H1 (cell line): ENCODE data around the gene SHPK. TPM values are rescaled to one million over a fixed set of nuclear protein-coding genes. Genes with fewer than 3 reads are reported as not detected.

Experiments
- ATF3 ChIP-seq: IDR thresholded peaks from 2 replicates; pipeline ENCODE4 v1.6.1; 2011; ENCODE audit warnings: low read depth, mild to moderate bottlenecking, low read length; ENCODE audit not compliant: insufficient read depth
- BACH1 ChIP-seq: IDR thresholded peaks from 2 replicates; pipeline ENCODE4 v1.6.1; 2012; ENCODE audit warnings: low read length, improper control_type of control experiment
- CREB1 ChIP-seq: IDR thresholded peaks from 2 replicates; pipeline ENCODE4 v1.6.1; 2012; ENCODE audit warnings: inconsistent platforms
- CTBP2 ChIP-seq: IDR thresholded peaks from 2 replicates; pipeline ENCODE4 v1.7.0; 2011; ENCODE audit warnings: borderline replicate concordance, mild to moderate bottlenecking, moderate library complexity, mixed read lengths, low read length; ENCODE audit not compliant: insufficient read depth, insufficient read length
- FOSL1 ChIP-seq: IDR thresholded peaks from 2 replicates; pipeline ENCODE4 v1.6.1; 2011; ENCODE audit warnings: mild to moderate bottlenecking, low read depth, low read length, moderate library complexity; ENCODE audit not compliant: insufficient read depth
- GABPA ChIP-seq: IDR thresholded peaks from 2 replicates; pipeline ENCODE4 v1.6.1; 2011; ENCODE audit warnings: mild to moderate bottlenecking, low read length, moderate library complexity, borderline replicate concordance; ENCODE audit not compliant: insufficient read depth
- KDM4A ChIP-seq: IDR thresholded peaks from one replicate; pipeline ENCODE4 v1.7.1; 2012; ENCODE audit warnings: low read depth, mild to moderate bottlenecking, moderate library complexity, low read length, inconsistent platforms; ENCODE audit not compliant: severe bottlenecking
- KDM5A ChIP-seq: fragments of 200-600 bp; IDR thresholded peaks from 2 replicates; pipeline ENCODE4 v1.7.1; 2012; ENCODE audit warnings: mild to moderate bottlenecking, low read length, inconsistent platforms, mixed read lengths
- NANOG ChIP-seq: IDR thresholded peaks from 2 replicates; pipeline ENCODE4 v1.6.1; 2011; ENCODE audit warnings: low read length, low read depth, mild to moderate bottlenecking, inconsistent platforms; ENCODE audit not compliant: insufficient read depth, poor library complexity, severe bottlenecking
- RFX5 ChIP-seq: IDR thresholded peaks from 2 replicates; pipeline ENCODE4 v1.6.1; 2011; ENCODE audit warnings: low read depth, low read length, improper control_type of control experiment, borderline replicate concordance
- RNF2 ChIP-seq: fragments of 200-900, 300-1000 bp; sonication (generic); IDR thresholded peaks from 2 replicates; pipeline ENCODE4 v1.7.1; 2016; ENCODE audit warnings: borderline replicate concordance, low read depth, mild to moderate bottlenecking, antibody characterized with exemption, low read length; ENCODE audit not compliant: poor library complexity, severe bottlenecking; ENCODE audit errors: missing control alignments
- SAP30 ChIP-seq: fragments of 300-600 bp; sonication (generic); IDR thresholded peaks from 2 replicates; pipeline ENCODE4 v1.7.1; 2012; ENCODE audit warnings: low read length, moderate library complexity, mild to moderate bottlenecking, inconsistent platforms; ENCODE audit not compliant: insufficient read depth, insufficient replicate concordance
- SIRT6 ChIP-seq: IDR thresholded peaks from one replicate; pipeline ENCODE4 v1.7.1; 2012; ENCODE audit warnings: low read length, inconsistent platforms
- SP2 ChIP-seq: IDR thresholded peaks from 2 replicates; pipeline ENCODE4 v1.6.1; 2012; ENCODE audit warnings: mild to moderate bottlenecking, low read length, inconsistent platforms
- TCF12 ChIP-seq: IDR thresholded peaks from 2 replicates; pipeline ENCODE4 v1.6.1; 2011; ENCODE audit warnings: low read depth, mild to moderate bottlenecking, low read length
- YY1 ChIP-seq: IDR thresholded peaks from 2 replicates; pipeline ENCODE4 v1.6.1; 2011; ENCODE audit warnings: low read depth, mild to moderate bottlenecking, low read length
- polyA plus RNA-seq, 7 experiments: library from polyadenylated mRNA; depleted of rRNA in 3 of 7; stranded (reverse) in 5 of 7; unstranded in 2 of 7; fragments of >200 nt in 5 of 7; fragments of 200-250 nt in 2 of 7; gene quantifications; 1 replicate in 5 of 7; 2 replicates in 1 of 7; 4 replicates in 1 of 7; pipeline versions ENCODE4 v1.2.1 to v1.2.3, GENCODE V29; 2011 to 2013; ENCODE audit warnings: missing spikeins in 2 of 7, mixed read lengths in 2 of 7
- total RNA-seq: library from RNA; stranded (reverse); fragmentation: NEBNext Ultra II Directional; extraction: Animal tissue kit (Norgen Biotek cat#: 25700); gene quantifications from 2 replicates; pipeline ENCODE4 v1.2.1, GENCODE V29; 2021
- TF ChIP-seq, protein P1 (sequence below), 3 experiments: IDR thresholded peaks; 1 replicate in 2 of 3; 2 replicates in 1 of 3; pipeline versions ENCODE4 v1.5.1 to v1.6.1; 2011; ENCODE audit warnings: low read length in 3 of 3, mild to moderate bottlenecking in 3 of 3, inconsistent platforms in 2 of 3, low read depth in 1 of 3, moderate library complexity in 1 of 3; ENCODE audit not compliant: insufficient read depth in 1 of 3; ENCODE audit errors: control extremely low read depth in 1 of 3
- TF ChIP-seq, protein P2 (sequence below): IDR thresholded peaks from 2 replicates; pipeline ENCODE4 v1.6.1; 2012; ENCODE audit warnings: inconsistent platforms

The SHPK gene
- total and polyA plus RNA-seq, 2 of the 8 experiments (the other 6 are each of a cell fraction or from before 2014, with no cell fraction given) = 28.6 to 36.7 TPM

- no peak for TF ChIP-seq TCF12
- TF ChIP-seq NANOG = no peak
- no peak for TF ChIP-seq SP2
- TF ChIP-seq, protein P1, sequence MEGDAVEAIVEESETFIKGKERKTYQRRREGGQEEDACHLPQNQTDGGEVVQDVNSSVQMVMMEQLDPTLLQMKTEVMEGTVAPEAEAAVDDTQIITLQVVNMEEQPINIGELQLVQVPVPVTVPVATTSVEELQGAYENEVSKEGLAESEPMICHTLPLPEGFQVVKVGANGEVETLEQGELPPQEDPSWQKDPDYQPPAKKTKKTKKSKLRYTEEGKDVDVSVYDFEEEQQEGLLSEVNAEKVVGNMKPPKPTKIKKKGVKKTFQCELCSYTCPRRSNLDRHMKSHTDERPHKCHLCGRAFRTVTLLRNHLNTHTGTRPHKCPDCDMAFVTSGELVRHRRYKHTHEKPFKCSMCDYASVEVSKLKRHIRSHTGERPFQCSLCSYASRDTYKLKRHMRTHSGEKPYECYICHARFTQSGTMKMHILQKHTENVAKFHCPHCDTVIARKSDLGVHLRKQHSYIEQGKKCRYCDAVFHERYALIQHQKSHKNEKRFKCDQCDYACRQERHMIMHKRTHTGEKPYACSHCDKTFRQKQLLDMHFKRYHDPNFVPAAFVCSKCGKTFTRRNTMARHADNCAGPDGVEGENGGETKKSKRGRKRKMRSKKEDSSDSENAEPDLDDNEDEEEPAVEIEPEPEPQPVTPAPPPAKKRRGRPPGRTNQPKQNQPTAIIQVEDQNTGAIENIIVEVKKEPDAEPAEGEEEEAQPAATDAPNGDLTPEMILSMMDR (IDR thresholded peaks at IDR 0.05; ENCODE audit: control extremely low read depth in 1 of 3, insufficient read depth in 1 of 3, low read depth in 1 of 3, low read length in 3 of 3) = no peak
- no peak for TF ChIP-seq CTBP2
- no peak for TF ChIP-seq SIRT6
- TF ChIP-seq ATF3 = no peak
- TF ChIP-seq FOSL1 = no peak
- TF ChIP-seq, protein P2, sequence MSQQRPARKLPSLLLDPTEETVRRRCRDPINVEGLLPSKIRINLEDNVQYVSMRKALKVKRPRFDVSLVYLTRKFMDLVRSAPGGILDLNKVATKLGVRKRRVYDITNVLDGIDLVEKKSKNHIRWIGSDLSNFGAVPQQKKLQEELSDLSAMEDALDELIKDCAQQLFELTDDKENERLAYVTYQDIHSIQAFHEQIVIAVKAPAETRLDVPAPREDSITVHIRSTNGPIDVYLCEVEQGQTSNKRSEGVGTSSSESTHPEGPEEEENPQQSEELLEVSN = peak; percentile 42; the same call in 1 of the 2 replicates
- peak; percentile 97 for TF ChIP-seq YY1
- no peak for TF ChIP-seq RFX5
- TF ChIP-seq KDM5A = peak; percentile 79
- TF ChIP-seq KDM4A = peak; percentile 37
- no peak for TF ChIP-seq RNF2
- TF ChIP-seq BACH1 = 0 out of 2 replicates have a peak, but pooled peaks have one; percentile 23
- 0 out of 2 replicates have a peak, but pooled peaks have one; percentile 41 for TF ChIP-seq GABPA
- no peak for TF ChIP-seq SAP30
- TF ChIP-seq CREB1 = peak; percentile 43; the same call in 1 of the 2 replicates
Measured at GRCh38 chr17:3668279-3669084, 32.4 kb upstream of the SHPK start, which contains the start of the genes EMC6 and TAX1BP3 (continued).
